DMS53 (cell line): ENCODE measurements around the gene FBLN1.
"Not testable (repeated sequence)": the region's sequence is repeated elsewhere in the genome, so short reads cannot be mapped to it uniquely, and the experiment has no call there.

Source experiments
- DNase-seq: peaks from one replicate; lab custom pipeline; 2025; lab: John Stamatoyannopoulos, UW

FBLN1 gene

GRCh38 chr22:45548991-45549761 is 46.5 kb downstream of the FBLN1 start:
- peak; percentile 5 for DNase-seq

DNA sequence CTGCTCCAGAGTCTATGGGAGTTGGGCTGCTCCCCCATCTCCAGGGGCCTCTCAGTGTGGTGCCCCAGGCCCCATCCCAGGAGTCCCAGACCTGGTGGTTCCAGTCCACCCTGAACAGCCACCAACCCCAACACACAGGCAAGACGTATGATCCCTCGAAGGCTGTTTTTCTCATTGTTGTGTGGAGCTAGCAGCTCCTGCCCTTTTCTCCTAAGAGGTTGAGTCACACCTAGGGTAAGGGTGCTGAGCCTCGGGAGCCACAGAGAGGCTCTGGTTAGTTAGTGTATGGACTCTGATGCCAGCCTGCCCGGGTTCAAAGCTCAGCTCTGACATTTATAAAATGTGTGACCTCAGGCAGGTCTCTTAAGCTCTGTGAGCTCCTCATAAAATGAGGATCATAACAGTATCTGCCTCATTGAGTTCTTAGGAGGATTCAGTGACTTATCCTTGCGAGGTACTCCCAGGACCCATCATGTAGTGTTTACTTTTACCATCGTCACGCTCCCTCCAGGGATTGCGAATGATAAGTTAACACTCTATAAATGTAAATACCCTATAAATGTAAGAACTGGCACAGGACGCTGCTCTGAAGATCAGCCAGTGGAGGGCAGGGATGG is 47.2 kb downstream of the FBLN1 start:
- DNase-seq, result no peak

DNA sequence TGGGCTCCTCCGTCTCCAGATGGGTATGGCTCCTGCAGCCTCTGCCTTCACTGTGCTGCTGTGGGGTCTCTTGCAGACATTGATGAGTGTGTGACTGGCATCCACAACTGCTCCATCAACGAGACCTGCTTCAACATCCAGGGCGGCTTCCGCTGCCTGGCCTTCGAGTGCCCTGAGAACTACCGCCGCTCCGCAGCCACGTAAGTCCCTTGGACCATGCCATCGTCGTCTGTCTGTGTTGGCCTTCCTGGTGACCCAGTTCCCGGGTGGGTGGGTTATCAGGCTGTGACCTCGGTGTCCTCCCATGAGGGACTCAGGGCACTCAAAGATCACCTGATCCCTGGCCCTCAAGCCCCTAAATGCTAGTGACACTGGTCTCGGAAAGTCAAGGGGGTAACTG is 47.7 kb downstream of the FBLN1 start:
- no peak for DNase-seq

DNA sequence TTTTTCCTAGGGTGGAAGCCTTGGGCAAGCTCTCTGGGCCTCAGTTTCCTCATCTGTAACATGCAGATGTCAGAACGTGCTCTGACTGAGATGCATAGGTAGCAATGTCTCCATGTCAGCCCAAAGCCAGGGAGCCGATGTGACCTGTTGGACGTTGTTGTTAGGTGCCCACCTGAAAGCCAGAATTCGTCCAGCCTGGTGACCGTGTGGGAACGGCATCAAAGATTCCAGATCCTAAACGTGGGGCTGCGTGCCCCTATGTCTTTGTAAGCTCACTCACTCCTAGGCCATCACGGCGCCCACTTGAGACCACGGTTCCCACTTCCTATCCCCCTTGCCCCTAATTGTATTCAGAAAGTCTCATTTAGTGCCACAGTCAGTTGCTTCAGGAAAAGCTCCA is 48.2 kb downstream of the FBLN1 start:
- DNase-seq, result no peak

DNA sequence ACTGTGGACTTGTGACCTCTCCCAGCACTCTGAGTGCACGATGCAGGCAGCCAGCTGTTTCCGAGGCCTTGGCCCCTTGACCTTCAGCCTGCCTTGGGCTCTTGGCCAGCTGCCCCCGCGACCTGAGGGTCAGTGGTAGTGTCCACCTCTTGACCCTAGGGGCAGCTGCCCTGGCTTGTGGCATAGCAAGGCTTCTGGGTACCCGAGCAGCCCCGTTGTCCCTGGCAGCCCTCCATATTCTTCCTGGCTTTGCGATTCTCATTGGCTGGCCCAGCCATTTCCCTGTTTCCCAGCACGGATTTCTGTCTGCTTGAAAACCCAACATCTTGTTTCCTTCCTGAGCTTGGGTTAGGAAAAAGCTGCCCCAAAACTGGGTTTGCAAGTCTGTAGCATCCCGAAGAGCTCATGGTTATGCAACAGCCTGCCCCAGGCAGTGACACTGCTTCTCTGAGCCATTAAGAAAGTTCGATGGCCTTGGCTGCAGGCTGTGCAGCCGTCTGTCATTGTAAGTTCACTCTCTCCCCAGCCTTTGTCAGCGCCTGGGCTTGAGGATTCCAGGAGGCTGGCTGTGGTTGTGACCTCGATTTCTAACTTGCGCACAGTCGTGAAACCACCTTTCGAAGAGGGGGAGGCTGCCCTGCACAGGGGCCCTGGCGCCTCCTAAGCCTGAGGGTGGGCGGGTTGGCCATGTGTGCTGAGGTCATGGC is 48.8 kb downstream of the FBLN1 start:
- no peak for DNase-seq

- no peak for DNase-seq
Observed at GRCh38 chr22:45552017-45552411, 49.3 kb downstream of the FBLN1 start.

- DNase-seq, result no peak
Observed at GRCh38 chr22:45552580-45553350, 50.1 kb downstream of the FBLN1 start.

GRCh38 chr22:45553351-45554039 is 50.8 kb downstream of the FBLN1 start:
- peak; percentile 83 for DNase-seq

- peak; percentile 83 for DNase-seq
Observed at GRCh38 chr22:45554040-45554406, 51.3 kb downstream of the FBLN1 start.

DNA sequence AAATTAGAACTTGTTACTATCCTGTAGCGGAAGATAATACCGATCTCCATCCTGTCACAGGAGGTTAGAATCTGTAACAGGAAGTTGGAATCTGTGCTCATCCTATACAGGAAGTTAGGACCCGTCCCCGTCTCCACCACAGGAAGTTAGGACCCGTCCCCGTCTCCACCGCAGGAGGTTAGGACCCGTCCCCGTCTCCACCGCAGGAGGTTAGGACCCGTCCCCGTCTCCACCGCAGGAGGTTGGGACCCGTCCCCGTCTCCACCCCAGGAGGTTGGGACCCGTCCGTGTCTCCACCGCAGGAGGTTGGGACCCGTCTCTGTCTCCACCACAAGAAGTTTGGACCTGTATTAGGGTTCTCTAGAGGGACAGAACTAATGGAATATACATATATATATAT is 52.2 kb downstream of the FBLN1 start:
- no peak for DNase-seq

GRCh38 chr22:45557926-45558325 is 55.2 kb downstream of the FBLN1 start:
- not testable (repeated sequence) for DNase-seq

- not testable (repeated sequence) for DNase-seq
Observed at GRCh38 chr22:45560092-45560491, 57.4 kb downstream of the FBLN1 start.

GRCh38 chr22:45560761-45561160 is 58.1 kb downstream of the FBLN1 start:
- not testable (repeated sequence) for DNase-seq

DNA sequence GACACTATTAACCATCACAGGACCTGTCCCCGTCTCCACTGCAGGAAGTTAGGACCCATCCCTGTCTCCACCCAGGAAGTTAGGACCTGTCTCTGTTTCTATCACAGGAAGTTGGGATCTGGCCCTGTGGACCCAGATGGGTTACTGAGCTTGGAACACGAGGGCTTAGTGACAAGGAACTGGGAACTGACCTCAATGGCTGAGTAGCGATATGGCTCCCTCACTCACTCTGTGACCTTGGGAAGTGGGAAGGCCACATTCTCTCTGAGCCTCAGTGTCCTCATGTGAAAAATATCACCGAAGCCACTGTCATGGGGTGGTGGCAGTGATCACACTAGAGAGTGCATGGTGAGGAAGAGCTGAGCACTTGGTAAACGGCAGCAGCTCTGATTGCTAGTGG is 59.4 kb downstream of the FBLN1 start:
- DNase-seq, result no peak

- no peak for DNase-seq
Observed at GRCh38 chr22:45562537-45563361, 60.1 kb downstream of the FBLN1 start.

DNA sequence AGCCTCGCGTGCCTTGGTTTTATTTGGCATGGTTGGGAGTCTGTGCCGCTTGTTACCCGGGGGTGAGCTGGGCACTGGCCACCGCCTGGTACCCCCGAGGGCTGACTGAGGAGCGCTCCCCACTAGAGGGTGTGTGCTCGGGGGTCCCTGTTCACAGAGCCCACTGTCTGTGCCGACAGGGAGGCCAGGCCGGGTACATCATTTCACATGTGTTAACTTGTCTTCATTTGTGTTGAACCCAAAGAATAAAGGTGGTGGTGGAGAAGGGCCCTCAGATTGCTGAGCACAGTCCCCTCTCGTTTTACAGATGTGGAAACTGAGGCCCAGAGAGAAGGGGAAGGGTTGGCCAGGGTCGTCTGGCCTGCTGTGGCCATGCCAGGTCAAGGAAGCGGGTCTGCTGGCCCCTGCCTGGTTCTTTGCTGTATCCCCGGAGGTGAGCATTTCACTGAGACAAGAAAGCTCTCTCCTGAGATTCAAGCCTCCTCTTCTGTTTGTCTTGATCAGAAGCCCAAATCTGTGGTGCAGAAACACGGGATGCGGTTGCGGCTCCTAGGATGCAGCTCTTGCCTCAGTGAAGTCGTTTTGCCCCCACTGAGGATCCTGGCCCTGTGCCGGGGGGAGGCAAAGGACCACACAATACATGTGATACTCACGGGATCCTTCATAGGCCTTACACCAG is 60.8 kb downstream of the FBLN1 start:
- DNase-seq, result no peak

DNA sequence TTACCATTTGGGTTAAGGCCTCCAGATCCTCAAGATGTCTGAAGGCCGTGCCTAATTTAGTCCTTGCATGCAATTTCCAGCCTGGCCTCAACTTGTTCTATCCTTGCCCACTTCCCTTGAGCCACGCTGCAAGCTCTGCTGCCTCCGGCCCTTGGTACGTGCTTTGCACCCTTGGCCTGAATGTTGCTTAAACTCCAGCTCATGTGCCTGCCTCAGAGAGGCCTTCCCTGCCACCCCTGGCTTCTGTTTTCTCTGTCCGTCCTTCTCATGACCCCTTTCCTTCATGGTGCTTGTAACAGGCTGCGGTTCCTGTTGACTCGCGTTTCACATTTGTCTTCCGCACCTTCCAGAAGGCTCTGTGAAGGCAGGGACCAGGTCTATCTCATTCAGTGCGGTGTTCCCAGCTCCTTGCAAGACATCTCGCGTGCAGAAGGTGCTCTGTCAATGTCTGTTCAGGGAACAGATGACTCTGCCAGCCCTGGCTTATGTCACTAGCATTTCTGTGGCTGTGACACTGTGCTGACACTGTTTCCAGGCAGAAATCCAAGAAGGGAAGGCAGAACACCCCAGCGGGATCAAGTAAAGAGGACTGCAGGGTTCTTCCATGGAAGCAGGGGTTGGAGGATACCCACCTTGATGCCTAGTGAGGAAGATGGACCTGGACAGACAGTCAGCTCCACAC is 61.8 kb downstream of the FBLN1 start:
- no peak for DNase-seq

DNA sequence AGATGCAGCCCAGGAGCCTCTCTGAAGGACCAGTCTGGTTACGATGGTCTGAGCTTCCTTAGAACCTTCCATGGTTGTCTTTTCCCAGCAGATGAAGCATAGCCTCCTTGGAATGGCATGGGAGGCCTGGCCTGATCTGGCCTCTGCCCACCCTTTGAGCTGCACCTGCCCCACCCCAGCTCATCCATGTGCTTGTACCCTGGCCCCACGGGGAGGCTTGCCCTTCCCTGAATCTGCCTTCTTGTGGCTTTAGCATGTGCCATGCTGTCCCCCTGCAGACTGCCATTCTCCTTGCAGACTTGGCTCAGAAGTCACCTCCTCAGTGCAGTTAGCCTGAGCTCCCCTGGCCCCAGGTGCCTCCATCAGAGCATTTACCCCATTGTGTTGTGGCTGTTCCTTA is 62.5 kb downstream of the FBLN1 start:
- no peak for DNase-seq

DNA sequence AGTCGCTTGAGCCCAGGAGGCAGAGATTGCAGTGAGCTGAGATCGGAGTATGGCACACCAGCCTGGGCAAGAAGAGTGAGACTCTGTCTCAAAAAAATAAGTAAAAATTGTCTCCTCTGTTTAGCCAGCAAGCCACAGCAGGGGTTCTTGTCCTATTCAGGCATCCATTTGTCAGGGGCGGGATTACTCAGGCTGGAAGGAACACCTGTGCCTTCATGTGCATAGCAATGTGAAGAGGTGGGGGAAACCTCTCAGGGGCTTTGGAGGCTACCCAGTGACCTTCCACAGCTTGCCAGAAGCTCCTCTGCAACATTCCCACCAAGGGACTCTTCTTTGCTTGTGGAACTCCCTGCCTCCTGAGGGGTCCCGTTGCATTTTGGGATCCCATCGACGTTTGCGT is 63.3 kb downstream of the FBLN1 start:
- DNase-seq, result no peak

- no peak for DNase-seq
Observed at GRCh38 chr22:45568213-45568612, 65.5 kb downstream of the FBLN1 start.
